NCI-H2227 (cell line): ENCODE results near the gene SORCS2.

Experiments
- DNase-seq: peaks from one replicate; lab custom pipeline; 2025; ENCODE audit not compliant: unreplicated experiment; lab: John Stamatoyannopoulos, UW

The SORCS2 gene

DNA sequence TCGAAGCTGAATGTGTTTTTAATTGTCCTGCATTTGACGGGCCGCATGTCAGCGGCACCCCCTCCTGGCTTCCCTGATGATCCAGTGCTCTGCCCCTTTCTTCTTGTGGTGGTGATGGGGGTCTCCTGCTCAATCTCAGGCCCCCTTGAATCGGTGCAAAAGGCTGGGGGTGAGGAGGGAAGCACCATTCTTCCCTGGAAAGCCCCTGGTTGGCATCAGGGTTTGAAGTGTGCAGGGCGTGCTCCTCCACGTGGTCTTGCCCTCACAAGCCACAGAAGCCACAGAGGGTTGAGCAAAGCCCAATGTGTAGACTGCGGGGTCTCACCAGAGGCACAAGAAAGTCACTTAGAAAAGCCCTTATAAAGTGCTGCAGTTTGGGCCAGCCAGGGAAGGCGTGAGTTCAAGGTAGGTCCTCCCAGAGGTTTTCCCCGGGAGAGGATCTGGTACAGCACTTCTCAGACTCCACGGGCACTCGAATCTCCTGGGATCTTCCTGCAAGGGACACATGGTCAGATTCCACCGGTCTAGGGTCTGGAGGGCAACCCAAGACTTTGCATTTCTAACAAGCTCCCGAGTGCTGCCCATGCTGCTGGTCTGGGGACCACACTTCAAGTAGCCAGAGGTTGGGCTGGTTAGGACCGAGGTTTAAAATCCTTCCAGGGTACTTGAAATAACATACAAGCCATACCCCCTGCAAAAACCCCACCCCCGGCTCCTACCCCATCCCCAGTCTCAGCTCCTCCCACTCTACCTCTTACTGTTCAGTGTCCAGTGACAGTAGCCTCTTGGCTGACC lies 207.3 kb downstream of the SORCS2 start:
- no peak for DNase-seq

DNA sequence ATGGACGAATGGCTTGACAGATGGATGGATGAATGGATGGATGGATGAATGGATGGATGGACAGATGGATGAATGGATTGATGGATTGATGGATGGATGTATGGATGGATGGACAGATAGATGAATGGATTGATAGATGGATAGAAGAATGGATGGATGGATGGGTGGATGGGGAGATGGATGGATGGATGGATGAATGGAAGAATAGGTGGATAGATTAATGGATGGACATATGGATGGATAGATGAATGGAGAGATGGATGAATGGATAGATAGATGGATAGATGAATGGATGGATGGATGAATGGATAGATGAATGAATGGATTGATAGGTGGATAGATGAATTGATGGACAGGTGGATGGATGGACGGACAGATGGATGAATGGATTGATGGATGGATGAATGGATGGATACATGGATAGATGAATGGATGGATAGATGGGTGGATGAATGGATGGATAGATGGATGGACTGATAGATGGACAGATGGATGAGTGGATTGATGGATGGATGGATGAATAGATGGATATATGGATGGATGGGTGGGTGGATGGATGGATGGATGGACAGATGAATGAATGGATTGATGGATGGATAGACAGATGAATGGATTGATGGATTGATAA lies 208.4 kb downstream of the SORCS2 start:
- no peak for DNase-seq

DNA sequence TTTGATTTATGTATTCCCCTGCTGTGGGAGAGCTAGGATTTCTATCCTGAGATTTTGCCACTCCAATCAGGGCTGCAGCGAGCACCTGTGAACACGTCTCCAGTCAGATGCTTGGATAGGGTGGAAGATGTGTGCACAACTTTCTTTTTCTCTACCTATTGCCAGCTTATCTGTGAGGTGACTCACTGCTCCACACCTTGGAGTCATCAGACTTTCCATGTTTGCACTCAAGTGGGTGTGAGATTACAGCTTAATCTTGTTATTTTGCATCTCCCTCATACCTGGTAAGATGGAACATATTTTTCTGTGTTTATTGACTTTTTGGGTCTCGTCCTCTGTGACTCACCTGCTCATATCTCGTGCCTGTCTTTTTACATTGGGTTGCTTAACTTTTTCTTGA lies 210.2 kb downstream of the SORCS2 start:
- DNase-seq: no peak

DNA sequence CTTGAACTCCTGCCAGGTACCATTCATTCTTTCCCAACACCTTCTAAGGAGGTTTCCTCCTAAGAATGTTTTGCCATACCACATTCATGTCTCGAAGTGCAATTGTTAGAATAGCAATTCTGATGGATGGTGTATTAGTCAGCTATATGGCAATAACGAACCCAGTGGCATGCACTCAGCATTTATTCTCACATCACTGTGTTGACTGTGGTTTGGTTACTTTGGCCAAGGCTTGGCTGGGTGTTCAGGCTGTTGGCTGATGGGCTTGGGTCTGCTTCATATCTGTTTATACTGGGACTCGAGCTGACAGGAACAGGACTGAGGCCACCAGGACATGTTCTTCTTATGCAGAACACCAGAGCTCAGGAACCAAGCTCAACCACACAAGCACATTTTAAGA lies 210.7 kb downstream of the SORCS2 start:
- no peak for DNase-seq

DNA sequence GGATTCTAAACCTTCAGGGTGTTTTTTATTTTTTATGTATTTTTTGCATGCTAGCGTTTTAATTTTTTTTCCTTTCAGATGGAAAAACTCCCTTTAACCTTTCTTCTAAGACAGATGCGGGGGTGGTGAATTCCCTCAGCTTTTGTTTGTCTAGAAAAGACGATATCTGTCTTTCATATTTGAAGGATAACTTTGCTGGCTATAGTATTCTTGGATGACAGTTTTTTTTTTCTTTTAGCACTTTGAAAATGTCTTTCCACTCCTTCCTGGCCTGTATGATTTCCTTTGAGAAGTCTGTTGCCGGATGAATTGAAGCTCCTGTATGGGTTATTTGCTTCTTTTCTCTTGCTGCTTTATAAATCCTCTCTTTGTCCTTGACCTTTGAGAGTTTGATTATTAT lies 215.8 kb downstream of the SORCS2 start:
- DNase-seq: no peak

DNA sequence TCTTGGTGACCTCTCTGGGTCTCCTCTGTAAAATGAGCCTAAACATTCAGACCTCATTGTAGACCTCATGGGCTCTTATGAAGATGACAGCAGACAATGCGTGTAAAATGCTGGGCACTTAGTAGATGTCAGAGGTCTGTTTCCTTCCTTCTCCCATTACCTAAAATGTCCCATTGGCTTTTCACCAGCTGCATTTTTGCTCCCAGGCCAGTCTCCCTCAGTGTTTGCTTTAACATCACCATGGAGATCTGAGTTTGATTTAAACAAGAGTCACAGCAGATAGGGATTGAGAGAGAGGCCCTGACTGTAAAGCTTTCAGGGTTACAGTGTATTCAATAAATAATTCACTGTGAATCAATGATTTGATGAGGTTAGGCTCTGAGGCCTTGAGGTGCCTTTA lies 218.1 kb downstream of the SORCS2 start:
- DNase-seq: no peak

DNA sequence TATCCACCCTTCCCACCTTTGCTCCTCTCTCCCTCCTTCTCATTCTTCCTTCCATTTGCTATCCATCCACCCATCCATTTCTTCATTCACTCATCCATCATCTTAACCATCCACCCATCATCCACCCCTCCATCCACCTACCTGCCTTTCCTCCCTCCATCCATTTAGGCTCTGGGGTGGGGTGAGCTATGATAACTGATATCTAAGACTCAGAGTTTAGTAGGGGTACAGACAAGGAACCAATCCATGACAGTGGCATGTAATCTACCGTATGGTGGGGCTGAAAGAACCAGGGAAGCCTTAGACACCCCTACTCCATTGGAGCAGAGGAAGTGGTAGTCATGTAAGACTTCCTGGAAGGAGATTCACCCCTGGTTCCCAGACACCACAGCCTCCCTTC lies 219.2 kb downstream of the SORCS2 start:
- DNase-seq: no peak

DNA sequence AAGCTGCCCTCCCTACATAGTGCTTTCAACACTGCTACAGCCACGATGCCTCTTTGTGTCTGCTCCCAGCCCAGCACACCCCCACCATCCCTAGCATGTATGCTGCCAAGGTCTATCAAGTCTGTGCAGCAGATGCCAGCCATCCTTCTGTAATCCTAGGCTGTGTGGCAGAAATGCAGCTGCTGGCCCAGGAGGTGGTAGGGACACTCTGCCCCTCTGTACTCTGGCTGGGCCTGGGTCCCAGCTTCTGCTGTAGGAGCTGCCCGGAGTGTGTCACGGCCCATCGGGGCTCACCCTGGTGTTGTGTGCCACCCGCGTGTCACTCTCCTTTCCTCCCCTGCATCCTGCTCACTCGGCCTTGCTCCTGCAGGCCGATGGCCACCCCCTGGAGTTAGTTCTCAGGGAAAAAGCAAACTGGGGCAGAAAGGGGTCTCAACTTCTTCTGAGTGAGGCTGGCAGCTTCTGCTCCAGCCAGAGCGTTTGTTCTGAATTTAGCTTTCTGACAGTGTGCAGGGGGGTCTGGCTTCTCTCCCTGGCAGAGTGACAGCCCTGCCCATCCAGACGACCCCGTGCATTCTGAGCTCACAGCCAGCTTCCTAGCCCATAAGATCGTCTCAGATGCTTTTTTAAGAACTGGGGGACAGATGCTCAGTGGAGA lies 219.7 kb downstream of the SORCS2 start:
- no peak for DNase-seq

DNA sequence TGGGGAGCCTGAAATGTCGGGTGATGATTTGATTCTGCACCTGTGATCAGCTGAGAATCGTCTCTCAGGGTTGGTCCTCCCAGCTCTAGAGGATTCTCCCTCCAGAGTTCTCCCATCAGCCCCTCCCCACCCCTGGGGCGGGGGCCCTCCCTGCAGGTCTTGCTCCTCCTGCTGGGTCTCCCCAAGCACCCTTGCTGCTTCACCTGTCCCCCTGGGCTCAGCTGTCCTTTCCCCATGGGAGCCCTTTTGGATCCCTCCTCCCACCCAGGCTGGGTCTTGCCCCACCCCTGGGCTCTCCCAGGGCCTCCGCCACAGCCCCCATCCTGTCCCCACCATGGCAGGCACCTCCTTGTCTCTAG lies 220.2 kb downstream of the SORCS2 start:
- no peak for DNase-seq

DNA sequence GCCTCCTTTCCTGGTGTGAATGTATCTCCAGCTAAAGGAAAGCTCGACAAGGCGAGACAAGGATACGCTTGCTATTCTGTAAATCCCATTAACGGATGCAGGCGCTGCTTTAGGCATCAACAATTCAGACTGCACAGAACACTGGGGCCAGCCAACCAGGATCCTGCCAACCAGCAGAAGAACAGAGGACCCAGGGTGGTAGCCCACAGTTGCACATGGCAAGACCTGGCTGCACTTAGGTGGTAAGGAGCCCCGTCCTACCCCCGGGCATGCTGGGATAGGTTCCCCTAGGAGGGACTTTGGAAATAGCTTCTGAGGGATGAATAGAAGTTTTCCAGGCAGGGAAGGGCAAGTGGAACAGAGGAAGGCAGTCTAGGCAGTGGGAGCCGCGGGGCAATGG lies 221.7 kb downstream of the SORCS2 start:
- DNase-seq: no peak

DNA sequence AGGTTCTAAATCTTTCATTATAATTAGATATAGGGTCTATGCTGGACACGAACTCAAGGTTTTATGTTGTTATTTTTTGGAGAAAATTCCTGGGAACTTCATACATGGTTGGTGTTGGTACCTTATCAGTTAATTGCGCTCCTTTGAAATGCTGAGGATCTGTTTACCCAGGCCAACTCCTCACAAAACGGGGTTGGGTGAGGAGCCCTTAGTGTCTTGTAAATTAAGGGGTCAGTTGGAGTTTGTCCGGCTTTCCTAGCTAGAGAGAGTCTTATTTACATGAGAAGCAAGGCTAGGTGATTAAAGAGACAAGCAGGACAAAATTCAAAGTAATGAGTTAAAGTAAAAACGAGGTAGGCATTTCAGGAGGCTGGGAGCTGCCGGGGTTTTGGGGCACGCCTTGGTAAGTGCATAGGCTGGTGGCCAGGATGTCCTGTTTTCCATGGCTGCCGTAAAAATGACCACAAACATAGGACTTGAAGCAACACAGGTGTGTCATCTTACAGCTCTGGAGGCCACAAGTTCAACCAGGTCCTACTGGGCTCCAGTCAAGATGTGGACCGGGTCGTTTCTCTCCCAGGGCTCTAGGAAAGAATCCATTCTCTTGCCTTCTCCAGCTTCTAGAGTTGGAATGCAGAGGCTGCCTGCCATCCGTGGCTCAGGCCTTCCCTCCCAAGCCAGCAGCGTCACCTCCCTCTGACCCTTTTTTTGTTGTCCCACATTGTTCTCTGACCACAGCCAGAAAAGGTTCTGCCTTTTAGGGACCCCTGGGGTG lies 222.6 kb downstream of the SORCS2 start:
- DNase-seq: no peak

DNA sequence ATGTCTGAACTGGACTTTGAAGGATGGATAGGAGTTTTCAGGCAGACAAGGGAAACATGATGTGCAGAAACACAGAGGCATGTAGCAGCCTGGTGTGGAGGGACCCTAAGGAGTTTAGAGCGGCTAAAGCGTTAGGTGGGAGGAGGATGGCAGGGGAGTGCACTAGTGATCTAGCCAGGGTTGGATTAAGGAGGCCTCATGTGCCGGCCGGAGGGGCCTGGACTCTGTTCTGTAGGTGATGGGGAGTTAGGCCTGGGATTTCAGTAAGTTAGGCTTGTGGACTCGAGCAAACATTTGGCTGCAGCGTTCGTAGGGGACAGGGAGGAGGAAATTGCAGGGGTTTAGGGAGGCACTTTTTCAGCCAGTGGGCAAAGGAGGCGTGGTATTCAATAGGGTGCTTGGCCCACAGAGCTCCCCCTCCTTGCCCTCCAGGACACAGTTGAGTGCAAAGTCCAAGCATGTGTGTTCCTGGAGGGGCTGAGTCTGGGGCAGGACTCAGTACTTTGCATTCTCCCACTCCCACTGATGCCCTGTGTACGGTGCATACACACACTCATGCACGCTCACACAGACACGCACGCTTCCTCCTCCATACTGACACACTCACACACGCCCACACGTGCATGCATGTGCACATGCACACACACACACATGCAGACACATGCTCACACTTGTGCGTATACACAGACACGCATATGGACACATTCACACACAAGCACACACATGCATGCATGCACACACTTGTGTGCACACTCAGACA lies 223.8 kb downstream of the SORCS2 start:
- DNase-seq: no peak

DNA sequence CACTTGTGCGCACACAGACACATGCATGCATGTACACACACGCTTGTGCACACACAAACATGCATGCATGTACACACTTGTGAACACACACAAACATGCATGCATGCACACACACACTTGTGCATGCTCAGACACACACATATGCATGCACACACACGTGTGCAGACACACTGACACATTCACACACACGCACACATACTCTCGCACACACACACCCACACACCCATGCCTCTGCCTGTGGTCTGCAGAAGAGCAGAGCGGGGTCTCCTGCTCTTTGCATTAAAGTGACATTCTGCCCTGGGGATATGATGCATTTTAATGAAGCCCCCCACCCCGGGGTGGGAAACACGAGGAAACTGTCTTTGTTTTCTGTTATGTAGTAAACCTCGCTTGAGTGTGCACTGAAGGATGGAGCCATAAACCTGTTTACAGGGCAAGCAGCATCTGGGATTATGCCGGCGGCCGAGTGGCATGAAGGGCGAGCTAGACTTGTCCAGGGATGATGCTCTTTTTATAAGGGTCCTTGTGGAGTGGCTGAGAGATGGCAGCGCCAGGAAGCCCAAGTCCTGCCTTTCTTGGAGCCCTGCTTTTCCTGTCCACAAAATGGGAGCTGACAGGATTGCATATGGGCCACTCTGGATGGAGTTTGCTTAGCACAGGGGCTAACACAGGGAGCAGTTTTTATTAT lies 224.6 kb downstream of the SORCS2 start:
- DNase-seq: no peak

DNA sequence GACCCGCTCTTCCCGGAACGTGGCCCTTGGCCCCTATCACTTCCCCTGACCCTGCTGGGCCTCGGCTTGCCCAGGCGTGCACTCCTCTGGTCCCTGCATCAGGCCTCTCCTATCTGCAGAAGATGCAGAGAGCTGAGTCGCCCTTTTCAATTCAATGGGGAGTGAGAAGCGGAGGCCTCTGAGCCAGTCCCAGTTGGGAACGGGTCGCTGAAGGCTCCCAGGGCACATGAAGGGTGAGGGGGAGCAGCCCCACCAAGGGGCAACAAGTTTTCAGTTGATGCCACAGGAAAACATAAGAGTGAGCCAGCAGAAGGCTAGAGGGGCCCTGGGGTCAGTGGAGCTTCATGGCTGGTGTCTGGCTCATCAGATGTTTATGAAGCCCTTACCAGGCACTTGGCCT lies 225.3 kb downstream of the SORCS2 start:
- no peak for DNase-seq

DNA sequence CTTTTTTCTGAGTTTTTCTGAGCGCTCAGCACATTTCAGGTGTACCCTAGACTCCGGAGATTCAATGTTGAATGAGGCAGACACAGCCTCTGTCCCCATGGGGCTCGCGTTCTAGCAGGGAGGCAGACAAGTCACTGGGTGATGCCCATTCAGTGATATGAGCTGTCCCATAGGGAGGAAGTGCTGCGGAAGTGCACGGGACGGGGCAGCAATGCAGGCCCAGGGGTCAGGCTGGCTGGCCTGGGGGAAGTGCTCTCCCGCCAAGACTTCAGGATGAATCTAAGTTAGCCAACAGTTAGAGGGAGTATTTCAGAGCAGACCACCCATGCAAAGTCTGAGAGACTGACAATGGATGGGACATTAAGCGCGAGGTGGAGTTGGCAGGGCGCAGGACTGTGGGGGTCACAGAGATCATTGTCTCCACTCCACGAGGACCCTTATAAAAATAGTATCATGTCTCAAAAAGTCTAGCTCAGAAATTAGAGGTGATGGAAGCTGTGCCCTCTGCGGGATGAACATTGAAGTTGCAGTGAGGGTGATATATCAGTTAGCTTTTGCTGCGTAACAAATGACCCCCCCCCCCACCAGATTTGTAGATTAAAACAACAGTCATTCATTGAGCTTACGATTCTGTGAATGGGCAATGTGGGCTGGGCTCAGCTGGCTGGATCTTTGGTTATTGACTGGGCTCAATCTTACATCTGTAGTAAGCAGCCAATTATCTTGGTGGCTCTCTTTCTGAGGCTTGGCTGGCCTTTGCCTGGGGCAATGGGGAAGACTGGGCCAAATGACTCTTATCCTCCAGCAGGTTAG lies 226.0 kb downstream of the SORCS2 start:
- DNase-seq: no peak

DNA sequence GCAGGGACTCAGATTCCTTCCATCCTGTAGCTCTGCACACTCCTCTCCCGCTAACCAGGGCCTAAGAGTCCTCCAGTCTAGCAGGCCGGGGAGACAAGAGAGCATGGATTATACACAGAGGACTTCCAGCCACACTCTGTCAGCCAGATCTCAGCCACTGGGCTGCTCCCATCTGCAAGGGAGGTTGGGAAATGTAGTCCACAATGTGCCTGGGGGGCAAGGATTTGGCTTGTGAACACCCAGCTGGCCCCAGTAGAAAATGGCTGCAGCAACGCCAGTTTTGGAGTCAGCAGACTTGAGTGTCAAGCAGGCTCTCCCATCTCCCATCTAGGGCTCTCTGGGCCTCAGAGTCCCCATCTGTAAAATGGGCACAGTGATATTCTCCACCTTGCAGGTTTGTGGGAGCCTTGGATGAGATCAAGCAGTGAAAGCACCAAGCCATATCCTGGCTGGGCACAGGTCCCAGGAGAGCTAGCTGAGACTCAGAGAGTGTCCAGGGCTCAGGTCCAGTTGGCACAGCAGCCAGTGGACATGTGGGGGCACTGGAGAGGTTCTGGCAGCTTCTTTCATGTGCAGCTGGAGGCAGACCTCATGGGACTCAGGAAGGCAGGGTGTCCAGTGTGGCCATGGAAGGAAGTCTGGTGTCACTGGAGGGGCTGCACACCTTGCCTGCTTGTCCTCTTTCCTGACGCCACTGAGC lies 227.8 kb downstream of the SORCS2 start:
- no peak for DNase-seq

DNA sequence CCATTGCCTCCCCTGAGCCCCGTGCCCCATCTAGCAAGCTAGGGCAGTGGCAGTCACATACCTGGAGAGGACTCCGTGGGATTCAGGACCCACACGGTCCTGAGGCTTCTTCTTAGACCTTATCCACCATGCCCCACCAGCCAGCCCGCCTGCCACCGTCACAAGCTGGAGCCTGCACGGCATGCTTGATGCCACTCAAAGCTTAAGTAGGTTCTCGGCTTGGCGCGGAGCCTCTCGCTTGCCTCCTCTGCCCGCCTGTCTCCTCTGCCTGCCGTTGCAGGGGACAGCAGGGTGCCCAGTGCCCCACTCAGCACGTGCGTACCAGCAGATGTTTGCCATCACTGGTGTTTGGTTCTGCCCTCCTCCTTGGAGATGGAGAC lies 228.3 kb downstream of the SORCS2 start:
- no peak for DNase-seq

DNA sequence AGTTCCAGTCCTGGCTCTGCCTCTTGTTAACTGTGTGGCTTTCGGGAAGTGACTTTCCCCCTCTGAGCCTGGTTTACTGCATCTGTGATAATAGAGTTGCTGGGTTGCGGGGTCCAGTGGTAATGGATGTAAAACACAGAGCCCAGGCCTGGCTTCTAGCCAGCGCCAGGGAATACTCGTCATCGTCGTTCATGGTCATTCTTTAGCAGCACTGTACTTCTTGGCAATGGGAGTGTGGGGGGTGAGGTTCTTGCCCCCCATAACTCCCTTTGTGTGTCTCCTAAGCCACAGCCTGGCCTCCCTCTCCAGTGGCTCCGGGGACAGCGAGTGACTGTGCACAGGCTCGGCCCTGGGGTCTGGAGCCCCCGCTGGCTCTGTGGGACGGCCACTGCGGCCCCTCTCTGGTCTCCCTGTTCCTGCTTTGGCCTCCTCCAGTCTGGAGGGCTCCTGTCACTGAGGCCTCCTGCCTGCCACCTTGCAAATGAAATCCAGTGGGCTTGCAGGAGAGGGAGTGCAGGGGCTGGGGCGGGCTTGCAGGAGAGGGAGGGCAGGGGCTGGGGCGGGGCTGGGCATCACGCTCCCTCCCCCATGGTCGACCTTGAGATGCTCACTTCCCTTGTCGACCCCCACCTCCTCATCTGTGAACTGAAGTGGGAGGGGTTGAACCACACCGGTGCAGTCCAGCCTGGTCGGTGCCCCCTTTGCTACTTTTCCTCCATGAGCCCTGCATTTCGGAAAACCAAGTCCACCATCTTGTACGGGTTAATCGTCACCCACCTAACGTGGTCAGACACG lies 229.2 kb downstream of the SORCS2 start:
- no peak for DNase-seq
